HEK293 (cell line): ENCODE measurements around the gene XPO5.

ENCODE experiments used
- REST ChIP-seq: fragments of 450-650 bp; formaldehyde crosslinking; IDR thresholded peaks from 2 replicates; pipeline ENCODE4 v1.5.1; 2016; ENCODE audit warnings: missing biosample characterization, missing genetic modification characterization
- ZFHX2 ChIP-seq: fragments of 450-650 bp; formaldehyde crosslinking; conservative IDR thresholded peaks from 2 replicates; pipeline ENCODE4 v1.5.1; 2016; ENCODE audit warnings: missing biosample characterization, missing genetic modification characterization
- ZNF248 ChIP-seq: fragments of 450-650 bp; formaldehyde crosslinking; IDR thresholded peaks from 2 replicates; pipeline ENCODE4 v1.5.1; 2017; ENCODE audit warnings: missing biosample characterization, missing genetic modification characterization
- ZNF426 ChIP-seq: fragments of 450-650 bp; formaldehyde crosslinking; IDR thresholded peaks from 2 replicates; pipeline ENCODE4 v1.5.1; 2017; ENCODE audit warnings: missing biosample characterization, missing genetic modification characterization, mild to moderate bottlenecking, inconsistent platforms, moderate library complexity
- ZNF514 ChIP-seq: fragments of 450-650 bp; formaldehyde crosslinking; IDR thresholded peaks from 2 replicates; pipeline ENCODE4 v1.5.1; 2016; ENCODE audit warnings: missing biosample characterization, missing genetic modification characterization
- ZNF560 ChIP-seq: fragments of 450-650 bp; formaldehyde crosslinking; IDR thresholded peaks from 2 replicates; pipeline ENCODE4 v1.5.1; 2017; ENCODE audit warnings: missing biosample characterization, missing genetic modification characterization, borderline replicate concordance
- ZNF830 ChIP-seq: fragments of 450-650 bp; IDR thresholded peaks from 2 replicates; pipeline ENCODE4 v1.5.0; 2018; ENCODE audit warnings: missing biosample characterization, missing genetic modification characterization, low read depth, mild to moderate bottlenecking, moderate library complexity
- TF ChIP-seq, protein P1 (sequence below): fragments of 450-650 bp; formaldehyde crosslinking; IDR thresholded peaks from 2 replicates; pipeline ENCODE4 v1.5.1; 2016; ENCODE audit warnings: missing biosample characterization, missing genetic modification characterization
- TF ChIP-seq, protein P2 (sequence below): fragments of 450-650 bp; formaldehyde crosslinking; IDR thresholded peaks from 2 replicates; pipeline ENCODE4 v1.5.1; 2016; ENCODE audit warnings: missing biosample characterization, missing genetic modification characterization
- TF ChIP-seq, protein P3 (sequence below): sonication (generic); formaldehyde crosslinking; IDR thresholded peaks from 2 replicates; pipeline ENCODE4 v1.8.1; 2022; ENCODE audit warnings: mild to moderate bottlenecking, moderate library complexity, missing genetic modification reagents

GRCh38 chr6:43489277-43490072, 86.4 kb downstream of the XPO5 start:
- no peak for TF ChIP-seq REST
- no peak for TF ChIP-seq ZNF514 (tag by site-specific recombination)
- no peak for TF ChIP-seq ZNF830 (tag by site-specific recombination)
- no peak for TF ChIP-seq ZNF248 (tag by site-specific recombination)
- no peak for TF ChIP-seq ZNF560
- TF ChIP-seq, protein P1, sequence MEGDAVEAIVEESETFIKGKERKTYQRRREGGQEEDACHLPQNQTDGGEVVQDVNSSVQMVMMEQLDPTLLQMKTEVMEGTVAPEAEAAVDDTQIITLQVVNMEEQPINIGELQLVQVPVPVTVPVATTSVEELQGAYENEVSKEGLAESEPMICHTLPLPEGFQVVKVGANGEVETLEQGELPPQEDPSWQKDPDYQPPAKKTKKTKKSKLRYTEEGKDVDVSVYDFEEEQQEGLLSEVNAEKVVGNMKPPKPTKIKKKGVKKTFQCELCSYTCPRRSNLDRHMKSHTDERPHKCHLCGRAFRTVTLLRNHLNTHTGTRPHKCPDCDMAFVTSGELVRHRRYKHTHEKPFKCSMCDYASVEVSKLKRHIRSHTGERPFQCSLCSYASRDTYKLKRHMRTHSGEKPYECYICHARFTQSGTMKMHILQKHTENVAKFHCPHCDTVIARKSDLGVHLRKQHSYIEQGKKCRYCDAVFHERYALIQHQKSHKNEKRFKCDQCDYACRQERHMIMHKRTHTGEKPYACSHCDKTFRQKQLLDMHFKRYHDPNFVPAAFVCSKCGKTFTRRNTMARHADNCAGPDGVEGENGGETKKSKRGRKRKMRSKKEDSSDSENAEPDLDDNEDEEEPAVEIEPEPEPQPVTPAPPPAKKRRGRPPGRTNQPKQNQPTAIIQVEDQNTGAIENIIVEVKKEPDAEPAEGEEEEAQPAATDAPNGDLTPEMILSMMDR (tag by site-specific recombination): no peak
- TF ChIP-seq ZNF426 (tag by site-specific recombination): no peak
- peak; percentile 81 for TF ChIP-seq ZFHX2 (tag by site-specific recombination)
- TF ChIP-seq, protein P2, sequence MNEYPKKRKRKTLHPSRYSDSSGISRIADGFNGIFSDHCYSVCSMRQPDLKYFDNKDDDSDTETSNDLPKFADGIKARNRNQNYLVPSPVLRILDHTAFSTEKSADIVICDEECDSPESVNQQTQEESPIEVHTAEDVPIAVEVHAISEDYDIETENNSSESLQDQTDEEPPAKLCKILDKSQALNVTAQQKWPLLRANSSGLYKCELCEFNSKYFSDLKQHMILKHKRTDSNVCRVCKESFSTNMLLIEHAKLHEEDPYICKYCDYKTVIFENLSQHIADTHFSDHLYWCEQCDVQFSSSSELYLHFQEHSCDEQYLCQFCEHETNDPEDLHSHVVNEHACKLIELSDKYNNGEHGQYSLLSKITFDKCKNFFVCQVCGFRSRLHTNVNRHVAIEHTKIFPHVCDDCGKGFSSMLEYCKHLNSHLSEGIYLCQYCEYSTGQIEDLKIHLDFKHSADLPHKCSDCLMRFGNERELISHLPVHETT (tag by site-specific recombination): no peak
- TF ChIP-seq, protein P3, sequence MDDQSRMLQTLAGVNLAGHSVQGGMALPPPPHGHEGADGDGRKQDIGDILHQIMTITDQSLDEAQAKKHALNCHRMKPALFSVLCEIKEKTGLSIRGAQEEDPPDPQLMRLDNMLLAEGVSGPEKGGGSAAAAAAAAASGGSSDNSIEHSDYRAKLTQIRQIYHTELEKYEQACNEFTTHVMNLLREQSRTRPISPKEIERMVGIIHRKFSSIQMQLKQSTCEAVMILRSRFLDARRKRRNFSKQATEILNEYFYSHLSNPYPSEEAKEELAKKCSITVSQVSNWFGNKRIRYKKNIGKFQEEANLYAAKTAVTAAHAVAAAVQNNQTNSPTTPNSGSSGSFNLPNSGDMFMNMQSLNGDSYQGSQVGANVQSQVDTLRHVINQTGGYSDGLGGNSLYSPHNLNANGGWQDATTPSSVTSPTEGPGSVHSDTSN (CRISPR knock-in tag): no peak
